ENCODE results near the gene LZTFL1. TPM values are rescaled to one million over a fixed set of nuclear protein-coding genes. Genes with fewer than 3 reads are reported as not detected.

The LZTFL1 gene
- total and polyA plus RNA-seq, 2 donors (not counting 3 experiments of a cell fraction or from before 2014, with no cell fraction given): 18.2 to 26.1 TPM

- CTCF ChIA-PET: interaction anchor here (1.0 kb wide), 2 partner anchors 11 to 101 kb away, joined by 3 to 4 read pairs; no protein-coding TSS in a partner anchor
- intact Hi-C loops (cut with micrococcal nuclease): no loop called here
- Histone ChIP-seq H3K9me1 (replicated peaks; ENCODE audit: control insufficient read depth, extremely low read depth, insufficient read depth, low read length) (no peaks in the 10 kb centered on the region), H3K36me3 (ENCODE audit: control insufficient read depth in 2 of 2, extremely low read depth in 1 of 2, insufficient read depth in 2 of 2, low read length in 2 of 2) (no peaks in the 10 kb centered on the region), H3K27me3 (ENCODE audit: control insufficient read depth in 2 of 2, insufficient read depth in 2 of 2, low read length in 2 of 2) (peaks cover 0 to 5% of the 10 kb centered on the region in 2 experiments), H3K4me3 (replicated peaks in 1 of 3; ENCODE audit: insufficient read depth in 1 of 3, low read depth in 1 of 3, low read length in 3 of 3) (no peak overlapping the region), H3K4me2 (ENCODE audit: insufficient read depth, low read length) (no peak overlapping the region), H3K9me3 (replicated peaks; ENCODE audit: control insufficient read depth, insufficient read depth, low read length) (no peaks in the 10 kb centered on the region), H4K20me1 (replicated peaks; ENCODE audit: control insufficient read depth, extremely low read depth, insufficient read depth, low read length) (no peaks in the 10 kb centered on the region), H2AFZ (ENCODE audit: low read depth, low read length) (no peak overlapping the region), H3K79me2 (ENCODE audit: control insufficient read depth, insufficient read depth, low read length) (no peaks in the 10 kb centered on the region), H3K9ac (replicated peaks; ENCODE audit: extremely low read depth, insufficient read depth, low read length) (no peak overlapping the region), H3K4me1 (ENCODE audit: control insufficient read depth, extremely low read depth, insufficient read depth, low read length) (no peaks in the 10 kb centered on the region), H3K27ac (ENCODE audit: insufficient read depth, low read depth, low read length) (no peak overlapping the region)
- BruUV-seq (replicated peaks): no TSS peak
- FAIRE-seq (no peak), DNase-seq (ENCODE audit: low read depth, low spot score) (no peak)
- no peak for TF ChIP-seq POLR2A (IDR thresholded peaks at IDR 0.05; ENCODE audit: low read depth, low read length)
- TF ChIP-seq, protein P1, sequence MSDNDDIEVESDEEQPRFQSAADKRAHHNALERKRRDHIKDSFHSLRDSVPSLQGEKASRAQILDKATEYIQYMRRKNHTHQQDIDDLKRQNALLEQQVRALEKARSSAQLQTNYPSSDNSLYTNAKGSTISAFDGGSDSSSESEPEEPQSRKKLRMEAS (IDR thresholded peaks at IDR 0.05; ENCODE audit: insufficient read depth, insufficient read length): no peak
- TF ChIP-seq EZH2 (IDR thresholded peaks at IDR 0.05; ENCODE audit: borderline replicate concordance, low read depth, low read length, severe bottlenecking): no peak
- no peak for TF ChIP-seq POLR2AphosphoS5 (IDR thresholded peaks at IDR 0.05; ENCODE audit: insufficient read depth, low read depth, low read length)
- TF ChIP-seq JUN (IDR thresholded peaks at IDR 0.05; ENCODE audit: borderline replicate concordance, insufficient read depth, insufficient read length, low read depth): no peak
- no peak for TF ChIP-seq MYC (IDR thresholded peaks at IDR 0.05; ENCODE audit: low read depth, low read length)
- TF ChIP-seq, protein P2, sequence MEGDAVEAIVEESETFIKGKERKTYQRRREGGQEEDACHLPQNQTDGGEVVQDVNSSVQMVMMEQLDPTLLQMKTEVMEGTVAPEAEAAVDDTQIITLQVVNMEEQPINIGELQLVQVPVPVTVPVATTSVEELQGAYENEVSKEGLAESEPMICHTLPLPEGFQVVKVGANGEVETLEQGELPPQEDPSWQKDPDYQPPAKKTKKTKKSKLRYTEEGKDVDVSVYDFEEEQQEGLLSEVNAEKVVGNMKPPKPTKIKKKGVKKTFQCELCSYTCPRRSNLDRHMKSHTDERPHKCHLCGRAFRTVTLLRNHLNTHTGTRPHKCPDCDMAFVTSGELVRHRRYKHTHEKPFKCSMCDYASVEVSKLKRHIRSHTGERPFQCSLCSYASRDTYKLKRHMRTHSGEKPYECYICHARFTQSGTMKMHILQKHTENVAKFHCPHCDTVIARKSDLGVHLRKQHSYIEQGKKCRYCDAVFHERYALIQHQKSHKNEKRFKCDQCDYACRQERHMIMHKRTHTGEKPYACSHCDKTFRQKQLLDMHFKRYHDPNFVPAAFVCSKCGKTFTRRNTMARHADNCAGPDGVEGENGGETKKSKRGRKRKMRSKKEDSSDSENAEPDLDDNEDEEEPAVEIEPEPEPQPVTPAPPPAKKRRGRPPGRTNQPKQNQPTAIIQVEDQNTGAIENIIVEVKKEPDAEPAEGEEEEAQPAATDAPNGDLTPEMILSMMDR (IDR thresholded peaks at IDR 0.05; ENCODE audit: extremely low read depth in 1 of 2, insufficient read depth in 1 of 2, low read depth in 1 of 2, low read length in 2 of 2): no peak
- no peak for TF ChIP-seq GATA2 (IDR thresholded peaks at IDR 0.05; ENCODE audit: insufficient read depth, insufficient read length, low read depth, low read length)
- no peak for TF ChIP-seq FOS (IDR thresholded peaks at IDR 0.05; ENCODE audit: borderline replicate concordance, insufficient read depth, low read length)
- POLR2A ChIA-PET: no interaction called here
- dilution Hi-C loops (cut with MboI; ENCODE audit: extremely low pct_ligation_motif_present, low sequenced_read_pairs): no loop called here
Observed at GRCh38 chr3:45806072-45806471, 35.8 kb downstream of the LZTFL1 start.
